Measurements from ENCODE around the gene JUND. TPM values are rescaled to one million over a fixed set of nuclear protein-coding genes. Genes with fewer than 3 reads are reported as not detected.

The JUND gene
- total and polyA plus RNA-seq, 3 experiments from 2014 or later, result 174 to 327 (median 300) TPM

- Histone ChIP-seq H3K9me3 (ENCODE audit: low read length) (no peaks in the 10 kb centered on the region), H3K27ac (ENCODE audit: low read depth, low read length) (no peak overlapping the region), H3K4me1 (ENCODE audit: insufficient read depth, low read length) (no peaks in the 10 kb centered on the region), H3K27me3 (ENCODE audit: insufficient read depth, low read length, poor library complexity, severe bottlenecking) (peaks cover 8% of the 10 kb centered on the region), H3K36me3 (ENCODE audit: insufficient read depth, low read length) (no peaks in the 10 kb centered on the region), H3K4me3 (ENCODE audit: low read length) (no peak overlapping the region)
- CTCF ChIA-PET, result interaction anchor here (1.1 to 11.8 kb wide), 4 partner anchors 9 to 58 kb away, joined by 4 to 116 read pairs (median 27); partner anchors contain the start of genes MPV17L2 and RAB3A
- H3K9me3 Mint-ChIP-seq, result no peaks in the 10 kb centered on the region
- no peak overlapping the region for H3K4me3 Mint-ChIP-seq
- H3K4me1 Mint-ChIP-seq, result no peaks in the 10 kb centered on the region
- no peaks in the 10 kb centered on the region for H3K36me3 Mint-ChIP-seq
- POLR2A ChIA-PET, result interaction anchor here (0.9 kb wide), 1 partner anchor 69 kb away, joined by 3 read pairs; no protein-coding TSS in a partner anchor
- no peak overlapping the region for H3K27ac Mint-ChIP-seq
- H3K27me3 Mint-ChIP-seq, result peaks cover 12 to 21% of the 10 kb centered on the region in 2 donors
- DNase-seq, result no peak
Measured at GRCh38 chr19:18249834-18250233, 31.6 kb downstream of the JUND start.

DNA sequence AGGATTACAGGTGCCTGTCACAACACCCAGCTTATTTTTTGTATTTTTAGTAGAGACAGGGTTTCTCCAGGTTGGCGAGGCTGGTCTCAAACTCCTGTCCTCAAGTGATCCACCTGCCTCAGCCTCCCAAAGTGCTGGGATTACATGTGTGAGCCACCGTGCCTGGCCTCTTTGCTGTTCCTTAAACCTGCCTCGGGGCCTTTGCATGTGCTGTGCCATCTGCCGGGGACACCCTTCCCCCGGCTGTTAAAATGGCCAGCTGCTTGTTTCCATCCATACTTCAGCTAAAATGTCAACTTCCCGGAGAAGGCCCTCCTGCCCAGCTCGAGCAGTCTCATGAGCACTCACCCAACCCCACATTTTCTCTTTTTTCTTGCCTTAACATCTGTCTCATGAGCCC lies 36.1 kb downstream of the JUND start:
- Mint-ChIP-seq H3K4me3 (no peak overlapping the region), H3K36me3 (no peaks in the 10 kb centered on the region), H3K9me3 (no peaks in the 10 kb centered on the region), H3K27me3 (peaks cover 0 to 4% of the 10 kb centered on the region in 2 donors), H3K4me1 (no peaks in the 10 kb centered on the region), H3K27ac (peak overlapping the region in 1 of 8 donors; percentile 33)
- Histone ChIP-seq H3K27ac (ENCODE audit: low read depth, low read length) (no peak overlapping the region), H3K27me3 (ENCODE audit: insufficient read depth, low read length, poor library complexity, severe bottlenecking) (no peaks in the 10 kb centered on the region), H3K36me3 (ENCODE audit: insufficient read depth, low read length) (no peaks in the 10 kb centered on the region), H3K9me3 (ENCODE audit: low read length) (no peaks in the 10 kb centered on the region), H3K4me1 (ENCODE audit: insufficient read depth, low read length) (no peaks in the 10 kb centered on the region), H3K4me3 (ENCODE audit: low read length) (no peak overlapping the region)
- CTCF ChIA-PET, result interaction anchor here (11.8 kb wide), 1 partner anchor 40 kb away, joined by 116 read pairs; the partner anchor contains the start of gene RAB3A
- POLR2A ChIA-PET, result interaction anchor here (0.6 kb wide), 1 partner anchor 1226 kb away, joined by 3 read pairs; no protein-coding TSS in a partner anchor
- DNase-seq, result no peak

DNA sequence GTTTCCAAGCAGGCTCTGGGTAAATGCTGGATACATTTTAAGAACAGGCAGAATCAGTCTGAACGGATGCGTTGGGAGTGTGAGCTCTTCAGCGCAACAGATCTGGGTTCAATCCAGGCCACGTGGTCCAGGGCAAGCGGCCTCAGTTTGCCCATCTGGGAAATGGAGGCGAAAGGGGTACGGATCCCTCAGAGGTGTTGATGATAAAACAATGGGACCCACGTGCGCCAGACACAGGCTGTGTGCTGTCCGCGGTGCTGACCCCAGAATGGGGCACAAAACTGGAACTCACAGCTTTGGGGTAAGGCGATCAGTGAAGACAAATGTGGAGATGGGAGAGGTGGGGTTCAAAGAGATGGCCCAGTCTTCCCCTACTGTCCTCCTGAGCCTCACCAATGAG lies 42.1 kb downstream of the JUND start:
- Histone ChIP-seq H3K4me1 (ENCODE audit: insufficient read depth, low read length) (no peaks in the 10 kb centered on the region), H3K4me3 (ENCODE audit: low read length) (no peak overlapping the region), H3K27me3 (ENCODE audit: insufficient read depth, low read length, poor library complexity, severe bottlenecking) (no peaks in the 10 kb centered on the region), H3K36me3 (ENCODE audit: insufficient read depth, low read length) (no peaks in the 10 kb centered on the region), H3K9me3 (ENCODE audit: low read length) (no peaks in the 10 kb centered on the region), H3K27ac (ENCODE audit: low read depth, low read length) (no peak overlapping the region)
- H3K36me3 Mint-ChIP-seq, result no peaks in the 10 kb centered on the region
- POLR2A ChIA-PET, result no interaction called here
- H3K4me1 Mint-ChIP-seq, result no peaks in the 10 kb centered on the region
- H3K4me3 Mint-ChIP-seq, result no peak overlapping the region
- CTCF ChIA-PET, result no interaction called here
- H3K27ac Mint-ChIP-seq, result no peak overlapping the region
- peaks cover 0 to 4% (median 0%) of the 10 kb centered on the region in 5 donors for H3K9me3 Mint-ChIP-seq
- H3K27me3 Mint-ChIP-seq, result peaks cover 19 to 32% of the 10 kb centered on the region in 2 donors
- no peak for DNase-seq

GRCh38 chr19:18234194-18234593 lies 47.2 kb downstream of the JUND start:
- Mint-ChIP-seq H3K9me3 (peaks cover 0 to 8% (median 4%) of the 10 kb centered on the region in 5 donors), H3K4me1 (no peaks in the 10 kb centered on the region), H3K4me3 (no peak overlapping the region), H3K36me3 (peaks cover 0 to 2% (median 0%) of the 10 kb centered on the region in 3 donors), H3K27ac (no peak overlapping the region), H3K27me3 (peaks cover 60 to 73% of the 10 kb centered on the region in 2 donors)
- Histone ChIP-seq H3K27ac (ENCODE audit: low read depth, low read length) (no peak overlapping the region), H3K27me3 (ENCODE audit: insufficient read depth, low read length, poor library complexity, severe bottlenecking) (peaks cover 26% of the 10 kb centered on the region), H3K4me1 (ENCODE audit: insufficient read depth, low read length) (no peaks in the 10 kb centered on the region), H3K9me3 (ENCODE audit: low read length) (no peaks in the 10 kb centered on the region), H3K4me3 (ENCODE audit: low read length) (no peak overlapping the region), H3K36me3 (ENCODE audit: insufficient read depth, low read length) (no peaks in the 10 kb centered on the region)
- ChIA-PET CTCF (interaction anchor here (1.0 kb wide), 1 partner anchor 18 kb away, joined by 4 read pairs; no protein-coding TSS in a partner anchor), POLR2A (no interaction called here)
- no peak for DNase-seq

GRCh38 chr19:18233224-18233825 lies 48.1 kb downstream of the JUND start:
- ChIA-PET POLR2A (interaction anchor here (0.6 kb wide), 1 partner anchor 89 kb away, joined by 3 read pairs; no protein-coding TSS in a partner anchor), CTCF (interaction anchor here (1.0 to 1.1 kb wide), 2 partner anchors 18 to 178 kb away, joined by 3 to 4 read pairs; no protein-coding TSS in a partner anchor)
- Mint-ChIP-seq H3K4me3 (no peak overlapping the region), H3K27ac (no peak overlapping the region), H3K9me3 (peaks cover 0 to 8% (median 4%) of the 10 kb centered on the region in 5 donors), H3K4me1 (no peaks in the 10 kb centered on the region), H3K36me3 (peaks cover 0 to 2% (median 0%) of the 10 kb centered on the region in 3 donors), H3K27me3 (peaks cover 60 to 71% of the 10 kb centered on the region in 2 donors)
- Histone ChIP-seq H3K9me3 (ENCODE audit: low read length) (no peaks in the 10 kb centered on the region), H3K4me1 (ENCODE audit: insufficient read depth, low read length) (no peaks in the 10 kb centered on the region), H3K27me3 (ENCODE audit: insufficient read depth, low read length, poor library complexity, severe bottlenecking) (peaks cover 26% of the 10 kb centered on the region), H3K4me3 (ENCODE audit: low read length) (no peak overlapping the region), H3K27ac (ENCODE audit: low read depth, low read length) (no peak overlapping the region), H3K36me3 (ENCODE audit: insufficient read depth, low read length) (no peaks in the 10 kb centered on the region)
- peak; percentile 34 to 58 (median 35) for DNase-seq

GRCh38 chr19:18232540-18233223 lies 48.7 kb downstream of the JUND start:
- no peak overlapping the region for H3K27ac ChIP-seq (ENCODE audit: low read depth, low read length)
- peaks cover 63 to 77% of the 10 kb centered on the region in 2 donors for H3K27me3 Mint-ChIP-seq
- H3K27me3 ChIP-seq (ENCODE audit: insufficient read depth, low read length, poor library complexity, severe bottlenecking), result peaks cover 26% of the 10 kb centered on the region
- no peaks in the 10 kb centered on the region for H3K4me1 Mint-ChIP-seq
- peaks cover 0 to 2% (median 0%) of the 10 kb centered on the region in 3 donors for H3K36me3 Mint-ChIP-seq
- ChIA-PET CTCF (interaction anchor here (1.0 to 1.1 kb wide), 2 partner anchors 19 to 178 kb away, joined by 3 to 4 read pairs; no protein-coding TSS in a partner anchor), POLR2A (no interaction called here)
- H3K36me3 ChIP-seq (ENCODE audit: insufficient read depth, low read length), result no peaks in the 10 kb centered on the region
- H3K27ac Mint-ChIP-seq, result peak overlapping the region in 1 of 8 donors; percentile 43
- H3K9me3 ChIP-seq (ENCODE audit: low read length), result no peaks in the 10 kb centered on the region
- no peak for DNase-seq
- no peak overlapping the region for H3K4me3 Mint-ChIP-seq
- H3K4me1 ChIP-seq (ENCODE audit: insufficient read depth, low read length), result no peaks in the 10 kb centered on the region
- no peak overlapping the region for H3K4me3 ChIP-seq (ENCODE audit: low read length)
- peaks cover 0 to 8% (median 4%) of the 10 kb centered on the region in 5 donors for H3K9me3 Mint-ChIP-seq

DNA sequence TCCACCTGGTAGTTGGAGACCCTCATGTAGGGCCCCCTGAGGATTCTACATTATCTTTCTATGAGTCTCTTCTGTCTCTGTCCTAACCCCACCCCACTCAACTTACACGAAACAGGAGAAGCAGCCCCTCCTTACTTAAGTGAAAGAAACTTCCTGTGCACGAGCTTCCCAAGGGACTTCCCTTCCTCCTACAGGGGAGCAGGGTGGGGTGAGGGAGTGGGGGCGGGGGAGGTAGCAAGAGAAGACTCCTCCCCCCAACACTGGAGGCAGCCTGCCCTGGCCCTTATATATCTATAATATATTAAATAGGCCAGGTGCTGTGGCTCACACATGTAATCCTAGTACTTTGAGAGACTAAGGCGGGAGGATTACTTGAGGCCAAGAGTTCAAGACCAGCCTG lies 49.6 kb downstream of the JUND start:
- peaks cover 0 to 8% (median 4%) of the 10 kb centered on the region in 5 donors for H3K9me3 Mint-ChIP-seq
- H3K36me3 Mint-ChIP-seq, result peaks cover 0 to 2% (median 0%) of the 10 kb centered on the region in 3 donors
- peaks cover 66 to 82% of the 10 kb centered on the region in 2 donors for H3K27me3 Mint-ChIP-seq
- no peak for DNase-seq
- POLR2A ChIA-PET, result interaction anchor here (0.5 kb wide), 1 partner anchor 1121 kb away, joined by 3 read pairs; no protein-coding TSS in a partner anchor
- peaks cover 0 to 3% (median 1%) of the 10 kb centered on the region in 3 donors for H3K4me1 Mint-ChIP-seq
- Histone ChIP-seq H3K36me3 (ENCODE audit: insufficient read depth, low read length) (no peaks in the 10 kb centered on the region), H3K27ac (ENCODE audit: low read depth, low read length) (no peak overlapping the region), H3K4me3 (ENCODE audit: low read length) (no peak overlapping the region), H3K4me1 (ENCODE audit: insufficient read depth, low read length) (no peaks in the 10 kb centered on the region), H3K9me3 (ENCODE audit: low read length) (no peaks in the 10 kb centered on the region), H3K27me3 (ENCODE audit: insufficient read depth, low read length, poor library complexity, severe bottlenecking) (peaks cover 35% of the 10 kb centered on the region)
- CTCF ChIA-PET, result interaction anchor here (0.8 kb wide), 1 partner anchor 179 kb away, joined by 3 read pairs; no protein-coding TSS in a partner anchor
- H3K27ac Mint-ChIP-seq, result no peak overlapping the region
- no peak overlapping the region for H3K4me3 Mint-ChIP-seq

Measured in CD8-positive, alpha-beta memory T cell (primary cell).